Lower leg skin (tissue), 3 donors: Measurements from ENCODE around the gene MAP4K2.

ENCODE experiments used
- POLR2A ChIP-seq, 2 donors: fragments of 450-650 bp; IDR thresholded peaks; one replicate each; pipeline ENCODE4 v1.6.1; 2016 to 2017; ENCODE audit warnings: antibody characterized with exemption in 2 of 2, mild to moderate bottlenecking in 1 of 2, moderate library complexity in 1 of 2
- TF ChIP-seq, protein P1 (sequence below), 3 donors: fragments of 450-650 bp; IDR thresholded peaks; one replicate each; pipeline ENCODE4 v1.5.1; 2016; ENCODE audit warnings: antibody characterized with exemption in 3 of 3, mild to moderate bottlenecking in 3 of 3, moderate library complexity in 2 of 3

DNA sequence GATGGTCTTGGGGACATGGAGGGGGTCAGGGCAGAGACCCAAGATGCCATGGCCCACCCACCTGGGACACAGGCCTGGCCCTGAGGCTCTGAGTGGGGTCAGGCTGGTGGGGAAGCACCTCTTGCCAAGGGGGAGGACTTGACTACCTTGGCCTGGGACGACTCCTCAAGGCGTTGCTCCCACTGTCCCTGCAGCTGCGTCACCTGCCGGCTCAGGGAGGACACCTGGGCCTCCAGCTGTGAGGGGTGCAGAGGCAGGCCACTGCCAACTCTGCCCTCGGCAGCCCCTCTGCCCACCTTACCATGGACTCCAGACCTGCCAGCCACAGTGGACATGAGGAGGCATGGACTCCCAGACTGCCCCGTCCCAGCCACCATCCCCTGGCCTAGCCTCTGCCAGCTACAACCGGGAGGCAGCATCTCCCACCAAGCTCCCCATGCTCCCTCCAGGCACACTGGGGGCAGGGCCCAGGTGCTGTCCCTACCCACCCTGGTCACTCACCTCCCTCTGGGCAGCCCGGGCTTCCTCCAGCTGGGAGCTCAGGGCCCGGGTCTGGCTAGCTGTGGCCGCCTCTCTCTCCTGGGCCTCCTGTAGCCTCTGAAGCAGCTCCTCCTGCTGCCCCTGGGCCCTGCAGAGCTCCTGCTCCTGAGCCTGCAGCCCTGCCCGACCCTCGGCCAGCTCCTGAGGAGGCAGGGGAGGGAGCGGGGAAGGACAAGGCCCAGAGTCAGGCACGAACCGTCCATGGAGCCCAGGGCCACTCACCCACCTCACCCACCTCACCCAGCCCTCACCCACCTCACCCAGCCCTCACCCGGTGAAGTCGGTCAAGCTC is 32.8 kb upstream of the MAP4K2 start:
- TF ChIP-seq, protein P1, sequence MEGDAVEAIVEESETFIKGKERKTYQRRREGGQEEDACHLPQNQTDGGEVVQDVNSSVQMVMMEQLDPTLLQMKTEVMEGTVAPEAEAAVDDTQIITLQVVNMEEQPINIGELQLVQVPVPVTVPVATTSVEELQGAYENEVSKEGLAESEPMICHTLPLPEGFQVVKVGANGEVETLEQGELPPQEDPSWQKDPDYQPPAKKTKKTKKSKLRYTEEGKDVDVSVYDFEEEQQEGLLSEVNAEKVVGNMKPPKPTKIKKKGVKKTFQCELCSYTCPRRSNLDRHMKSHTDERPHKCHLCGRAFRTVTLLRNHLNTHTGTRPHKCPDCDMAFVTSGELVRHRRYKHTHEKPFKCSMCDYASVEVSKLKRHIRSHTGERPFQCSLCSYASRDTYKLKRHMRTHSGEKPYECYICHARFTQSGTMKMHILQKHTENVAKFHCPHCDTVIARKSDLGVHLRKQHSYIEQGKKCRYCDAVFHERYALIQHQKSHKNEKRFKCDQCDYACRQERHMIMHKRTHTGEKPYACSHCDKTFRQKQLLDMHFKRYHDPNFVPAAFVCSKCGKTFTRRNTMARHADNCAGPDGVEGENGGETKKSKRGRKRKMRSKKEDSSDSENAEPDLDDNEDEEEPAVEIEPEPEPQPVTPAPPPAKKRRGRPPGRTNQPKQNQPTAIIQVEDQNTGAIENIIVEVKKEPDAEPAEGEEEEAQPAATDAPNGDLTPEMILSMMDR (IDR thresholded peaks at IDR 0.05) = no peak
- no peak for TF ChIP-seq POLR2A (IDR thresholded peaks at IDR 0.05)
